Stimulated activated CD4-positive, alpha-beta T cell treated with anti-CD3 and anti-CD28 coated beads, Interleukin-2, amount 100 ng/mL, for 4 hours (primary cell): ENCODE measurements around the gene PLCG2.
A peak's percentile ranks its signal among the peaks of the same experiment; 100 is the strongest.
"Not testable (repeated sequence)": the region's sequence is repeated elsewhere in the genome, so short reads cannot be mapped to it uniquely, and the experiment has no call there.

ENCODE experiments used
- DNase-seq: peaks from one replicate; pipeline ENCODE4 v3.0.0-alpha.2; 2020; ENCODE audit warnings: low read depth

The PLCG2 gene

GRCh38 chr16:82004601-82005000 is 225.5 kb downstream of the PLCG2 start:
- DNase-seq, result no peak

- no peak for DNase-seq
Observed at GRCh38 chr16:82005027-82005830, 226.1 kb downstream of the PLCG2 start.

- DNase-seq, result no peak
Observed at GRCh38 chr16:82006036-82006435, 226.9 kb downstream of the PLCG2 start.

- DNase-seq, result no peak
Observed at GRCh38 chr16:82007189-82007588, 228.1 kb downstream of the PLCG2 start.

GRCh38 chr16:82008957-82009592 is 230.0 kb downstream of the PLCG2 start:
- no peak for DNase-seq

DNA sequence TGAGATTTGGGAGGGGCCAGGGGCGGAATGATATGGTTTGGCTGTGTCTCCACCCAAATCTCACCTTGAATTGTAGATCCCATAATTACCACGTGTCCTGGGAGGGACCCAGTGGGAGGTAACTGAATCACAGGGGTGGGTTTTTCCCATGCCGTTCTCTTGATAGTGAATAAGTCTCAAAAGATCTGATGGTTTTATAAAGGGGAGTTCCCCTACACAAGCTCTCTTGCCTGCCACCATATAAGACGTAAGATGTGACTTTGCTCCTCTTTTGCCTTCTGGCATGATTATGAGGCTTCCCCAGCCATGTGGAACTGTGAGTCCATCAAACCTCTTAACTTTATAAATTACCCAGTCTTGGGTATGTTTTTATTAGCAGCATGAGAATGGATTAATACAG is 230.7 kb downstream of the PLCG2 start:
- DNase-seq, result not testable (repeated sequence)

DNA sequence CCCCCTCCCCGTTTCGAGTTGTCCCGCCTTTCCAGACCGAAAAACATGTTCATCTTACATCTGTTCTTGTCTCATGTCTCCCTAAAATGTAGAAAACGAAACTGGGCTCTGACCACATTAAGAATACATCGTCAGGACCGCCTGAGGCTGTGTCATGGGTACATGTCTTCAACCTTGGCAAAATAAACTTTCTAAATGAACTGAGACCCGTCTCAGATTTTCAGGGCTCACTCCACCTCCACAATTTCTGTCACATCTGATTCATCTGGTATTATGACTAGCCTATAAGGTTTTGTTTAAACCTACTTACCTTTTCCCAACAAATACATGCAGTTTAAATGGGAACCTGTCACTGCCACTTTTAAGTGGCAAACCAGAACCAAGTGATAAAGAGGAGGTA is 231.6 kb downstream of the PLCG2 start:
- DNase-seq, result no peak

GRCh38 chr16:82011199-82011641 is 232.1 kb downstream of the PLCG2 start, which contains the start of gene SDR42E1:
Gene SDR42E1, minus strand, starts transcription at chr16:82011470. Its CDS starts 10,612 bp downstream, at chr16:82000858.
- peak; percentile 57 for DNase-seq
